GM19395 (cell line): ENCODE measurements around the gene MCRIP1.
A peak's percentile ranks its signal among the peaks of the same experiment; 100 is the strongest.

Experiments
- ATAC-seq: cut with Tn5 transposase; IDR thresholded peaks from one replicate; pipeline ENCODE4 v1.9.1; 2021; ENCODE audit warnings: mild to moderate bottlenecking, moderate library complexity; ENCODE audit not compliant: unreplicated experiment

The MCRIP1 gene, protein sequence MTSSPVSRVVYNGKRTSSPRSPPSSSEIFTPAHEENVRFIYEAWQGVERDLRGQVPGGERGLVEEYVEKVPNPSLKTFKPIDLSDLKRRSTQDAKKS

DNA sequence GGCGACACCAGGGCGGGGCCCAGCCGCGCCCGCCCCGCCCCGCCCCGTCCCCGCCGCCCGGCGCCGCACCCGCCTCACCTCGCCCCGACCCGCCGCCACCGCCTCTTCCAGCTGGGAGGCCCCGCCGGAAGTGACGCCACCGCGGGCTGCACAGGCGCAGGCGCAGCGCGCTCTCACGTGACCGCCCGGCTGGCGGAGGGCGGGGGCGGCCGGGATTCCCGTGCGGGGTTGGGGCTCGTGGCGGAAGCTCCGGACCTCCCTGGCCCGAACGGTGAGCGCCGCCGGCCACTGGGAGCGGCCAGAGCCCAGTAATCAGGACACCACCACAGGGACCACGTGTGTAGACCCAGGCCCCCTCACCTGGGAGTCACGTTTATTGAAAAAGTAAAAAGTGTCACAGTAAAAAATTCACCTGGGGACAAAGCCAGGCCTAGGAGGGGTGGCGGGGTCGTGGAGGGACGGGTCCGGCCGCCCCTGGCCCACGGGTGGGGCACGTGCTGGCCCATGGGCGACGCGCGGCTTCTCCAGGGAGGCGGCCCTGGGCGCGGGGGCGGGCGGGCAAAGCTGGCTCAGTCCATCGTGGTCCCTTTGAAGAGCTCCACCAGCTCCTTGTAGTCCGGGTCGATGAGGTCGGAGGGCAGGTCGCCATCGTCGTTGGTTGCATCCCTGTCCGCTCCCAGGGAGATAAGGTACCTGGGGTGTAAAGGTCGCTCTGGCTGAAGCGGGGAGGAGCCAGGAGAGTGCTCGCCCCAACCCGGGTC lies at the start of gene MCRIP1:
MCRIP1 (minus strand) TSS at position 132 of the 761 bp plus-strand sequence. CDS start 8,785 bp downstream, outside the sequence.
- ATAC-seq = peak; percentile 67

DNA sequence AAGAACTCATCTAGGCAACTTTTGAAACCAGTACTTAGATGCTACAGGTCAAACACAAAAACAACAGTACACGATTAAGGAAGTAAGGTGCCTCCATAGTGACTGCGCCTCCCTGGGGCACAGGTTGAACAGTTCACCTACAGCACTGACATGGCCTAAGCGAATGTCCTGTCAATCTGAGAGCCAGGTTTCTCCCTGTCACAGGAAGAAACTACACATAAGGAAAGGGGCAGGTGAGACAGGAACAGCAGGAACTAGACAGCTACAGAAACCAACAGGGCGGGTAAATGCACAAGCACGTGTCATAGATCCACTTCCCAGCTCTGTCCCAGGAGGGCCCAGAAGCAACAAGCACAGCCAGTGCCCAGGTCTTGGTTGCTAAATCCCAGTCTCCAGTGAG lies 46.0 kb upstream of the MCRIP1 start:
- ATAC-seq = no peak

DNA sequence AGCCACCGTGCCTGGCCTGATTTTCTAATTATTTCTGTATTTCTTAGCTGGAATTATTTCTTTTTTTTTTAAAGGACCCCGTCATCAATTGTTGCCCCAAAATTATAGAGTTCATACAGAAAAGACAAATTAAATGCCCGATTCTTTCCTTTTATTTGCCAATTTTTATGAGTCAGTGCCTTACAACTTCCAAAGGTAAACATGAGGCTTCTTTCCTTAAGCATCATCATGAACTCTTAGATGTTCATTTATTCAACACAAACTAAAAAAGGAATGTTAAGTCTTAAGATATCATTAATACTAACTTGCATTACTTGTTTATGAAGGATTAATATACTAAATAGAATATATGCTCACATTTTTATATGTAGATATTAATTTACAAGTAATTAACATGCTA lies 45.2 kb upstream of the MCRIP1 start:
- ATAC-seq = no peak

DNA sequence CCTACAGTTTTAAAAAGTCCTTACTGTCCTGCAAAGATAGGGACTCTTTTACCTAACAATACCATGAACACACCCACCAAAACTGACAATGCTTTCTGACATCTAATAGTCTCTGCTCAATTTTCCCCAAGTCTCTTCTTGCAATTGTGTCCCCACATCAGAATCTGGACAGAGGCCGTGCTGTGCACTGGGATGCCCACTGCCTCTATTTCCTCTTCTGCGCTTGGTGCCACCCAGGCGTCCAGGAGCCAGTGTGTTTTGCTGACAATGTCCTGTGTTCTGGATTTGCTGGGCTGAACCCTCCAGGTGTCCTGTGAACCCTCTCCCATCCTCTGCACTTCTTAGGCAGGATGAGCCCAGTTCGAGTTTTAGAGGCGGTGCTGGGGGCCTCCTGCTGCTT lies 44.5 kb upstream of the MCRIP1 start:
- no peak for ATAC-seq

DNA sequence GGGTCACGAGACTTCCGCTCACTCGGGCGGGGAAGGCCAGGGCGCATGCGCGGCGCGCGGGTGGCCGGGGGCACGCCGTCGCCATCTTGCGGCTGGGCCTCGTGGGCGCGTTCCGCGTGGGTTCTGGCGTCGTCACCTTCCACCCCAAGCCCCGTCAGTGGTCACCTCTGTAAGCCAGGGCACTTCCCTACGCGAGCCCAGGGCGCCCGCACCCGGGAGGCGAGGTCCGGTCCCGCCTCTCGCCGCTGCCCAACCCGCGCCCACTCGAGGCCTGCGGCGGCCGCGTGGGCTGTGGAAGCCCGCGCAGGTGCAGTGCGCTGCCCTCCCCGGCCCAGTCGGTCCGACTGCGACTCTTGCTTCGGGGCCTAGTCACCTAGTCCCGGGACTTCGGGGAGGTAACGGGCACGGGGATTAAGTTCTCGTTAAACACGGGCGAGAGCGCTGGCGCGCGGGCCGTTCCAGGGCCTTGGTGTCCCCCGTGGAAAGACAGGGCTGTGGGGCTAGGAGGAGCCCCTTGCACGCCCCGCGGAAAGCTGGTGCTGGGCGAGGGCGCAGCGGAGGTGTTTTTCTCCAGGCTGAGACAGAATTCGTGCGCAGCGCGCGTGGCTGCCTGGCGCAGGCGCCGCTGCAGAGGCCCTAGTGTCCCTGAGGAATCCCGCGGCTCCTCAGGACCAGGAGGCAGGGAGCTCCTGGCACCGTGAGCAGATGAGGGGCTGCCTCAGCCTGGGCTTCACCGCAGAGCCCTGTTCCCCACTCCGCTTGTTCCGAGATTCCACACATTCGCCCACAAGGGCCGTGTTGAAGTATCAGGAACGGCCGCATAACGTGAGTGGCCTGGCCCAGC lies 38.5 kb upstream of the MCRIP1 start:
- no peak for ATAC-seq

DNA sequence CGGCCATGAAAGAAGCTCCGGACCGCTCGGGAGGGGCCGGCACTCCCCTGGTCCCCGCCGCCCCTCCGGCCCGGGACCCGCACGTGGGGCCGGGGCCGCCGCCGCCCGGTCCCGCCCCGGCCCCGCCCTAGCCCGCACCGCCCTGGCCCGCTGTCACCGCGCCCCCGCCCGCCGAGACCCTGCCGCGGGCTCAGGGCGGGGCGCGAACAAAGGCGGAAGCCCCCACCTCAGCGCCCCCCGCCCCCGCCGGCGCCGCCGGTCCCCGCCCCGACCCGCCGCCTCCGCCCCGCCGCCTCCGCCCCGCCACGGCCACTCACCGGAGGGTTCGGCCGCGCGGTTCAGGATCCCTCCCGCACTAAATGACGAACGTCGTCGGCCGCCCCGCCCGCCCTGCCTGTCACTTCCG lies 37.9 kb upstream of the MCRIP1 start, which contains the start of gene ARHGDIA:
ARHGDIA (minus strand) TSS at position 357 of the 406 bp plus-strand sequence. CDS start 1,407 bp downstream, outside the sequence.
- no peak for ATAC-seq

DNA sequence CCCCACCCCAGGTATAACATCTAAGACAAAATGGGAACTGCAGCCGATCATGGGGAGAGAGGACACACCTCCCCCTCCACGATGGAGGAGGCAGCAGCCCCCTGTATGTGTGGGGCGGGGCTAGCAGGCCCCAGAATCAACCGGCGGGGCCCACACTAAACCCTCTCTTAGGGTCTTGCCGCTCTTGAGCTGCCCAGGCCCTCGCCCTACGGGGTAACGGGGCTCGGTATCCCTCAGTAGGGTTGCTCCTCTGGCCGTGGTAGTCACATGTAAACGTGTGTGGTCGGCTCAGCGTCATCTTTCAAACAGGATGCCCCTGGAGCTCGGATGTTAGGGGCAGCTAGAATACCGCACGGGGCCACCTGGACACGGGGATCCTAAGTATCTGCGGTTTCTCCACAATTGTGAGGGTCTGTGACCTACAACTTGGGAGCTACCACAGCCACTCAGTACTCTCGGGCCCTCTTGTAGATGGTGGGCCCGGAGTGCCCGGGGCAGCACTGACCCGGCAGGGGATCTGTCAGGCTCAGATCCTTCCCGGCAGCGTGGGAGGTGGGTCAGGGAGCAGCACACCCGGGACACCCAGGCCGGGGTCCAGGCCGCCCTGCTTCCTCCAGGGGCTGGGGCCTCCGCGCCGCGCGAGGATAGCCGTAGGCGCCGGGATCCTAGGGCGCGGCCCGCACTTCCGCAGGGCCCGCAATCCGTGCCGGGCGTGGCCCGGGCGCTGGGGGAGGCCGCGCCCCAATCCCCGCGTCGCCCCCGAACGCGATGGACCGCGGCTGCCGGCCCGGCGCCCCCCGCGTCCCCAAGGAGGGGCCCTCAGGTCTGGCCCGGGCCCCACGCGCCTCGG lies 37.3 kb upstream of the MCRIP1 start:
- no peak for ATAC-seq

DNA sequence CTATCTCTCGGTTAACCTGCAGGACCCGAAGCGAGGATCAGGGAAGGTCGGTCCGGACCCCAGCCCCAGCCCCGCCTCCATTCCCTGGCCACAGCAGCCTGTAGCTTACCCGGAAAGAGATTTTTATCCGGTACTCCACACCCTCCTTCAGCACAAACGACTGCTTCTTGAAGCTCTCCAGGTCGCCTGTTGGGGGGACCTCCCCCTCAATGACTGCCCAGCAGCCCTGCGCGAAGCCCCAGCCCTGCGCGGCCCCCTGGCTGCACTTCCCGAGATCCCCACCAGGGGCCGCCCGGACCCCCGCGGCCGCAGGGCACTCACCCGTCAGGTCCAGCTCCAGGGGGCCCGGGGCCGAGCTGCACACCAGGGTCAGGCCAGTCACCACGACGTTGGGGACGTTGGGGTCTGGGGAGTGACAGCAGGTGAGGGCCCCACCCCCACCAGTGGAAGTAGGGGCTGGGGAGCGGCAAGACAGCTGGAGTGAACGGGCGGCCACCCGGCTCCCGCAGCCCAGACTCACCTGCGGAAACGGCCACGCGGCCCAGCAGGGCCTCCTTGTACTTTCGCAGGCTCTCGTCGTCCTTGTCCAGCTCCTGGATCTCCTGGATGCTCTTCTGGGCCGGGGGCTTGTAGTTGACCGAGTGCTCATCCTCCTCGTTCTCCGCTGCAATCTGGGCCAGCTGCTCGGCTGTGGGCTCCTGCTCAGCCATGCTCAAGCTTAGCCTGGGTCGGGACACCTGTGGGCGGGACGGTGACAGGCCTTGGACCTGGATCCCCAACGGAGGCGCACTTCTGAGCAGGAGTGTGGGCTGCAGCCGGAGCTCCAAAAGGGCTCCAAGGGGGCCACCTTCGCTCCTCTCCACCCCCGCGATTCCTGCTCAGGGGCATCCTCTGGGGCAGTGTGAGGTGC lies 36.4 kb upstream of the MCRIP1 start:
- no peak for ATAC-seq

DNA sequence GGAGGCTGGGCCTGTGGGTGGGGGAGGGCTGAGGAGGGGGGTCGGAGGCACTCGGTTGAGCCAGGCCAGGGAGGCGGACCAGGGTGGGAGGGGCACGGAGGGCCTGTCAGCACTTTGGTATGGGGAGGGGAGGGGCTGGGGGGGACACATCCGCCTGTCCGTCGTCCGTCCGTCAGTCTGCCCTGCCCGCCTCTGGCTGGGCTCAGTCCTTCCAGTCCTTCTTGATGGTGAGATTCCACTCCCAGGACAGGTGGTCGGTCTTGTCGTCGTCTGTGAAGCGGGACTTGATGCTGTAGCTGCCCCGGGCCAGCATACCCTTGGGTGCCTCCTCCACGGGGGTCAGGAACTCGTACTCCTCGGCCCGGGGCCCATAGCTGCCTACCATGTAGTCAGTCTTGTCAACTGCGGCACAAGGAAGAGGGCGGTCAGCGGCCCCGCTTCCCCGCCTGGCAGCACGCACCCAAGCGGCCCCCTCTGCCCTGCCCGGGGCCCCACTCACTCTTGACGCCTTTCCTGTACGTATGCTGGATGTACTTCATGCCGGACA lies 35.7 kb upstream of the MCRIP1 start:
- no peak for ATAC-seq

DNA sequence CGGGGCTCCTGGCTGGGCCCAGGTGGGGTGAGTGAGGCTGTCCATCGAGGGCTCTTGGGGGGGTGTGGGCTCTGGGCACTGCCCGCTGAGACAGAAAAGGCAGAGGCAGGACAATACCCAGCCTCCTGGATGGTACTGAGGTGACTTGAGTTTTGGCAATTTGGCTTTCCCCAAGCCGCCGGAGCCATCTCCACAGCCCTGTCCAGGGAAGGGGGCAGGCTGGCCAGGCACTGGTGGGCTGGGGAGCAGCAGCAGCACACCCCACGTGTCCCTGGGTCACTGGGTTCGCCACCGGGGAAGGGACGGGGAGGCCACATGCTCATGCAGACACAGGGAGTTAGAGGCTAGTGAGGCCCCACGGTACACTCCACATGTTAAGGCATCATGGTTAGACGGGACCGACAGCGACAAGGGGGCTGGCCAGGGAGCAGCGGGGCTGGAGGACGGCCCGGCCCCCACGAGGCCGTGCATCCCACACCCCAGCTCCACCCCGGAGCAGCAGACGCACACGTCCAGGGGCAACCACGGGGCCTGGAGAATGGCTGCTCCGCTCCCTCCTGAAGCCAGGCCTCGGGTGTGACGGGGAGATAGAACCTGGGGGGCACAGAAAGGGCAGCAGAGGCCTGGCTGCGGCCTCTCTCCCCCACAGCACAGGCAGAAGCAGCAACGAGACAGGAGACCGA lies 35.0 kb upstream of the MCRIP1 start:
- ATAC-seq = no peak

DNA sequence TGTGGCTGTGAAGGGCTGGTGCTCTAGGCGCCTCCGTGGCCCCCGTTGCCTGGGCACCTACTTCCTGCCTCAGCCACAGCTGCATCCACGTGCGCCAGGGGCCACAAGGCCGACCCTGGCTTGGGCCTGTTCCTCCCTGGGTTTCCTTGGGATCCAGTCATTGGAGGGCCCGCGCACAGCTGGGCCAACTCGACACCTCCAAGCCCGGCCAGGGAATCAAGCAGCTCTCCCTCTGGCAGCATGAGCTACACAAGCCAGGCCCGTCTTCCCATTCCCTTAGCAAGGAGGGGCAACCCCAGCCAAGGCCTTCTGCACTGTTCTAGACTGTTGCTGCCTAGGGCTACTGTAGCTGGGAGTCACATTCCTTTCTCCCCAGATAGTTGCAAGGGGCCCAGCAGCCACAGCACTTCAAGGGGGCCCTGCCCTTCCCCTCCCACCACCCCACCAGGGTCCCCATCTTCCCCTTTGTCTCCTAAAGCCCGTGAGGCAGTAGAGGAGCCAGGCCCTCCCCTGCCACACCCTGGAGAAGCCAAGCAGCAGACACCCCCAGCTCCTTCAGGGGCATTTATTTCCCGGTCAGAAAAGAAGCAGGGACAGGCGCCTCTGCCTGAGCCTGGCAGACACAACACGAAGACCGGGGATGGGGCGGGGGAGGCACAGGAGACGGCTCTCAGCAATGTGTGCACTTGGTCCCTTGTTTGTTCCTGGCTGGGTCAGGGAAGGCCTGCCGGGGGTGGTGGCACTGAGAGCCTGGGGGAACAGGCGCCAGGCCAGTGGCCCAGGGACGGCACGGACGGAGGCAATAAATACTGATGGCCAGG lies 34.3 kb upstream of the MCRIP1 start:
- ATAC-seq = no peak

DNA sequence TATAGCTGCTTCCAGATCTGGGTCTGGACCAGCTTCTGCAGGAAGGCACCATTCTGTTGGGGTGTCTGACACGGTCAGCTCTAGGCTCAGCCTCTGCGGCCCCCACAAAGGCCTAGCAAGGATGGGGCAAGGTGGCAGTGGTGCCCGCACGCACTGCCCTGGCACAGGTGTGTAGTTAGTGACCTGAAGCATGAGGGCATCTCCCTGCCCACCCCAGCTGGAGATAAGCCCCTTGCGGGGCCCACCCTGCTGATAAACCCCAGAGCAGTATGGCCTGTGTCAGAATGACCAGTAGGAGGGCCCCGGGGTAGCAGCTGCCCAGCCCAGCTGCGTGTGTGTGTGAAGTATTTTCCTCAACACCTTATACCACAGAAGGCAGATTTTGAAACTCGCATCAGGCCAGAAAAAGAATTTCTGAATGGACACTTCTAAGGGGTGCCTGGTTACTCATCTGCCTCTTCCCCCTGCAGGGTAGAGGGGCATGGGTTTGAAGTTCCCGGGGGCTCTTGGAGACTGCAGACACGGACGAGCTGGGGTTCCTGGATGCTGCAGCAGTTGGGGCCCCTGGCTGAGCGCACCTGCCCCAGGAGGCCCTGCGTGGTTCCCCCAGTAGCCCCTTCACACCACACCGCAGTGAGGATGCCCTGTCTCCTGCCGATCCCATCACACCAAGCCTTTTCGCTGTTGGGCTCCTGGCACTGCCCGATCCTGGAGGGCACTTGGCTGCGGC lies 33.5 kb upstream of the MCRIP1 start:
- ATAC-seq = no peak

DNA sequence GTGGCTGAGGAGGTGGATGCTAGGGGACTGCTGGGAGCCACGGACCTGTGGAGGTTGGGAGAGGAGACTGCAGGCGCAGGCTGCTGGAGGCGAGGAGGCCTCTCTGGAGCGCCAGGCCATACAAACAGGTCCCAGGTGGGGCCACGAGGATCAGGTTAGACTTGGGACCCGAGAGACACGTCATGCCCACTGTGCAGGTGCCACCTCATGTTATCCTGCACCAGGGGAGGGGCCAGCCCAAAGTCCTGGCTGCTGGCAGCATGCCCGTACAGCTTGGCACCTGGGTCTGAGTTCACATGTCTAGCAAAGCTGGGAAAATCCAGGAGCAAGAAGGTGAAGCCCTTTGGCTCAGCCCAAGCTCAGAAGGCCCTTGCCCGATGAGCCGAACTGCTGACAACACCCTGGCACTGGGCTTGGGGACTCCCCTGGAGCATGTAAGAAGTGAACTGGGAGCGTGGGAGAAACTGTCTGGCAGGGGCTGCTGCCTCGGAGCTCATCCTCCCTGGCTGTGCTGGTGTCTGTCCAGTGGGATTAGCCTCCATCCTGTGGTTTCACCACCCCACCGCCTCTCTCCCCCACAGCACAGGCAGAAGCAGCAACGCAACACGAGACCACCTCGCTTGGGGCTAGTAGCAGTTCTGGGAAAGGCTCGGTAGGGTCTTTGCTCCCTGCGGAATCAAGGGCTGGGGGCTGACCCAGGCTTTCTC lies 32.8 kb upstream of the MCRIP1 start:
- no peak for ATAC-seq

DNA sequence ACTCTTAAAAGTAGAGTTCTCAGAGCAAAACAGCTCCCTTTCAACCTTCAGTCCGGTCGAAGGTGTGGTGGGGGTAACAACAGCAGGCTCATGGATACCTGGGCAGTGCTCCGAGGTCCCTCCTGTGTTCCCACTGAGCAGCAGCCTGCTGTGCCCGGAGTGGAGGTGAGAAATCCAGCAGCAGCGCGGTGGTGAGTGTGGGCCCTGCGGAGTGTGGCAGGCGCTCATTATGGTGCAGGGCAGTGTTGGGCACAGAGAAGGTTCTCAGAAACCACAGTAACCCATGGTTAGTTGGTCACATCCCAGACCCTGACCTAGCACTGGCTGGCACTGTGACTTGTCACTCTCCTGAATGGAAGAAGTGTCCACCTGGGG lies 32.3 kb upstream of the MCRIP1 start:
- no peak for ATAC-seq

DNA sequence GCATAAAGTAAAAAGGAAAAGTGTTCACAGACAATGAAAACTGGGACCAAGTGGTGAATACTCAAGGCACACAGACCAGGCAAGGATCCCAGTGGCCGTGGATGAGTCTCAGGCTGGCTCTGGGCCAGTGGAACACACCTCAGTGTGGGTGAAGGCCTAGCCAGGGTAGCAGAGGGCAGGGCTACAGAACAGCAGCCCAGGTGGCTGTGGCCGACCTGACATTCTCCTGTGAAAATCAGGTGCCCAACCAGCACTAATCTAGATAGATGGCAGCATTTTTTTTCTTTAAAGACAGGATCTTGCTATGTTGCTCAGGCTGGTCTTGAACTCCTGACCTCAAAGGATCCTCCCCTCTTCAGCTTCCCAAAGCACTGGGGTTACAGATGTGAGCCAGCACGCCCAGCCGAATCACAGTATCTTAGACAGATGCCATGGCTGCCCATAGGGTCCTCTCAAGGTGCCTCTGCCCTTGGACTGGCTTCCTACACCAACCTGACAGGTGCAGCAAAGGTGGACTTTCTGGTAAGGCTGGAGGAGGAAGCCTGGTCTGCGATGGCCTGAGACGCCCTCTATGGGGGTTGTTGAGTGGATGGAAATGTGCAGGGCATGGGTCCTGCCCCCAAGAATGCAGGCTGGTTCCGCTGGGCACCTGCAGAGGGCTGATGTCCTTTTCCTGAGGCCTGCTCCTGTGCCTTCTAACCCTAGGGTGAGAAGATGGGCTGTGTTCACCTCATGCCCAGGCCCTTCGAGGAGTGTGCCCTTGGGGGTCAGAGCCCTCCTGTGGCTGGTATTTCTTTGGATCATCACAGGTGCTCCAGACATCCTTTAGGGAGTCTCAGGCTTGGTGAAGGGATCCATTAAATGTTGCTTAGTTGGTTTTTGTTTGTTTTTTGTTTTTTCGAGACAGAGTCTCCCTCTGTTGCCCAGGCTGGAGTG lies 31.0 kb upstream of the MCRIP1 start:
- ATAC-seq = no peak
